IMR-90 (cell line): ENCODE measurements around the gene RIC3. TPM values are rescaled to one million over a fixed set of nuclear protein-coding genes. Genes with fewer than 3 reads are reported as not detected.

ENCODE experiments used
- ATAC-seq: fragments of 200-7000 bp; cut with Tn5 transposase; 2 replicates; pipeline ENCODE4 v1.9.1; 2020; ENCODE audit warnings: low read depth, mild to moderate bottlenecking, moderate library complexity
- BruUV-seq: library from RNA; stranded (reverse); fragments of 400-500 nt; replicated peaks from 2 replicates; lab custom pipeline; 2021; lab: Mats Ljungman, UMichigan
- CTCF ChIA-PET: fragments of 300-600 bp; formaldehyde crosslinking; extraction: SDS; loops from one replicate; lab custom pipeline; 2021; ENCODE audit warnings: antibody characterized with exemption; lab: Yijun Ruan, JAX
- POLR2A ChIA-PET: fragments of 300-600 bp; sonication (Branson Sonifier 250); formaldehyde crosslinking; loops from one replicate; lab custom pipeline; 2022; ENCODE audit warnings: antibody characterized with exemption; ENCODE audit not compliant: unreplicated experiment; lab: Charles Lee
- DNase-seq: peaks from one replicate; pipeline ENCODE4 v3.0.0; 2013
- H2AFZ ChIP-seq: replicated peaks from 2 replicates; pipeline ENCODE3; 2013; ENCODE audit warnings: low read length, mild to moderate bottlenecking; ENCODE audit not compliant: poor library complexity
- H2AK5ac ChIP-seq: 2 replicates; pipeline ENCODE4 v1.6.1; 2013; ENCODE audit warnings: low read depth, low read length, inconsistent platforms
- H2AK9ac ChIP-seq: replicated peaks from 2 replicates; pipeline ENCODE3; 2013; ENCODE audit warnings: mild to moderate bottlenecking, low read depth, low read length, moderate library complexity; ENCODE audit not compliant: poor library complexity
- H2BK120ac ChIP-seq: 2 replicates; pipeline ENCODE4 v1.6.1; 2013; ENCODE audit warnings: low read depth, low read length, inconsistent platforms
- H2BK15ac ChIP-seq: 3 replicates; pipeline ENCODE4 v1.6.1; 2013; ENCODE audit warnings: low read depth, low read length, inconsistent platforms
- H2BK20ac ChIP-seq: 2 replicates; pipeline ENCODE4 v1.6.1; 2013; ENCODE audit warnings: low read depth, mild to moderate bottlenecking, inconsistent platforms, low read length, moderate library complexity
- H2BK5ac ChIP-seq: 2 replicates; pipeline ENCODE4 v1.6.1; 2013; ENCODE audit warnings: mild to moderate bottlenecking, low read depth, low read length, inconsistent platforms; ENCODE audit not compliant: poor library complexity, severe bottlenecking
- H3K14ac ChIP-seq: replicated peaks from 2 replicates; pipeline ENCODE4 v1.6.1; 2013; ENCODE audit warnings: low read depth, low read length, inconsistent platforms
- H3K18ac ChIP-seq: 2 replicates; pipeline ENCODE4 v1.6.1; 2013; ENCODE audit warnings: low read depth, low read length, control low read depth
- H3K23ac ChIP-seq: 2 replicates; pipeline ENCODE4 v1.6.1; 2013; ENCODE audit warnings: low read depth, low read length, inconsistent platforms
- H3K27ac ChIP-seq: 2 replicates; pipeline ENCODE4 v1.5.1; 2013; ENCODE audit warnings: mild to moderate bottlenecking, control low read depth, low read length; ENCODE audit not compliant: insufficient read depth
- H3K27me3 ChIP-seq: 2 replicates; pipeline ENCODE4 v1.6.1; 2013; ENCODE audit warnings: low read length; ENCODE audit not compliant: control insufficient read depth, insufficient read depth
- H3K36me3 ChIP-seq: 2 replicates; pipeline ENCODE4 v1.6.1; 2013; ENCODE audit warnings: low read length, mixed read lengths; ENCODE audit not compliant: control insufficient read depth, insufficient read depth
- H3K4ac ChIP-seq: 2 replicates; pipeline ENCODE4 v1.6.1; 2013; ENCODE audit warnings: low read depth, low read length, inconsistent platforms
- H3K4me1 ChIP-seq: 2 replicates; pipeline ENCODE4 v1.6.1; 2013; ENCODE audit warnings: low read length, mixed read lengths; ENCODE audit not compliant: control insufficient read depth, insufficient read depth
- H3K4me2 ChIP-seq: 2 replicates; pipeline ENCODE4 v1.6.1; 2013; ENCODE audit warnings: low read depth, mild to moderate bottlenecking, control low read depth, low read length, moderate library complexity
- H3K4me3 ChIP-seq: 2 replicates; pipeline ENCODE4 v1.5.1; 2013; ENCODE audit warnings: low read depth, mild to moderate bottlenecking, control low read depth, low read length, moderate library complexity; ENCODE audit not compliant: insufficient read depth
- H3K56ac ChIP-seq: 2 replicates; pipeline ENCODE4 v1.6.1; 2013; ENCODE audit warnings: low read length, inconsistent platforms; ENCODE audit not compliant: insufficient read depth; ENCODE audit errors: extremely low read depth
- H3K79me1 ChIP-seq, 2 experiments: 2 replicates each; pipeline ENCODE4 v1.6.1; 2013; ENCODE audit warnings: low read length in 2 of 2, inconsistent platforms in 1 of 2, low read depth in 1 of 2
- H3K9ac ChIP-seq: 2 replicates; pipeline ENCODE4 v1.6.1; 2013; ENCODE audit warnings: low read depth, low read length, control low read depth
- H3K9me1 ChIP-seq: 2 replicates; pipeline ENCODE4 v1.6.1; 2013; ENCODE audit warnings: low read length, inconsistent platforms; ENCODE audit not compliant: insufficient read depth
- H3K9me3 ChIP-seq: 2 replicates; pipeline ENCODE4 v1.6.1; 2013; ENCODE audit warnings: low read length; ENCODE audit not compliant: control insufficient read depth, insufficient read depth
- H4K20me1 ChIP-seq: 2 replicates; pipeline ENCODE4 v1.6.1; 2013; ENCODE audit warnings: low read length, inconsistent platforms; ENCODE audit not compliant: insufficient read depth
- H4K5ac ChIP-seq: 2 replicates; pipeline ENCODE4 v1.6.1; 2013; ENCODE audit warnings: mild to moderate bottlenecking, low read depth, low read length, control low read depth
- H4K8ac ChIP-seq, 2 experiments: 2 replicates each; pipeline ENCODE4 v1.6.1; 2013; ENCODE audit warnings: low read depth in 2 of 2, low read length in 2 of 2, control low read depth in 1 of 2, inconsistent platforms in 1 of 2
- H4K91ac ChIP-seq: 2 replicates; pipeline ENCODE4 v1.6.1; 2013; ENCODE audit warnings: low read depth, low read length, inconsistent platforms; ENCODE audit not compliant: insufficient read depth
- BHLHE40 ChIP-seq: fragments of 150-350 bp; IDR thresholded peaks from 2 replicates; pipeline ENCODE4 v1.6.1; 2016; ENCODE audit warnings: mild to moderate bottlenecking, low read depth, low read length
- CHD1 ChIP-seq: IDR thresholded peaks from 2 replicates; pipeline ENCODE4 v1.6.1; 2012; ENCODE audit warnings: low read depth, low read length, improper control_type of control experiment
- ELK1 ChIP-seq: fragments of 150-350 bp; IDR thresholded peaks from 2 replicates; pipeline ENCODE4 v1.6.1; 2016; ENCODE audit warnings: low read depth, mild to moderate bottlenecking, low read length, moderate library complexity, borderline replicate concordance
- MAFK ChIP-seq: IDR thresholded peaks from 2 replicates; pipeline ENCODE4 v1.6.1; 2012; ENCODE audit warnings: low read depth, low read length, improper control_type of control experiment
- MAZ ChIP-seq: IDR thresholded peaks from 2 replicates; pipeline ENCODE4 v1.6.1; 2012; ENCODE audit warnings: low read depth, mild to moderate bottlenecking, low read length, improper control_type of control experiment, moderate library complexity, borderline replicate concordance
- MXI1 ChIP-seq: IDR thresholded peaks from 2 replicates; pipeline ENCODE4 v1.6.1; 2012; ENCODE audit warnings: low read depth, mild to moderate bottlenecking, low read length, moderate library complexity, borderline replicate concordance
- RAD21 ChIP-seq: IDR thresholded peaks from 2 replicates; pipeline ENCODE4 v1.6.1; 2012; ENCODE audit warnings: low read length, improper control_type of control experiment
- RCOR1 ChIP-seq: IDR thresholded peaks from 2 replicates; pipeline ENCODE4 v1.6.1; 2012; ENCODE audit warnings: mild to moderate bottlenecking, low read length, improper control_type of control experiment; ENCODE audit not compliant: insufficient replicate concordance
- RFX5 ChIP-seq: IDR thresholded peaks from 2 replicates; pipeline ENCODE4 v1.8.0; 2012; ENCODE audit warnings: low read depth, mild to moderate bottlenecking, low read length, moderate library complexity
- SMC3 ChIP-seq: fragments of 150-350 bp; IDR thresholded peaks from 2 replicates; pipeline ENCODE4 v1.6.1; 2016; ENCODE audit warnings: low read depth, mild to moderate bottlenecking, antibody characterized with exemption, low read length, moderate library complexity
- WGBS, 2 experiments: methylation state at CpG; one replicate each; pipeline versions ENCODE4 v1.1.5 to v1.1.7; 2013; ENCODE audit warnings: missing lambda C conversion rate in 2 of 2; ENCODE audit not compliant: insufficient read length in 1 of 2; ENCODE audit errors: extremely low coverage in 2 of 2; 5-methylcytosine and 5-hydroxymethylcytosine counted together
- dilution Hi-C: fragments of 300-500 bp; cut with HindIII; formaldehyde crosslinking; loops from one replicate; pipeline ENCODE4 v1.14.3; 2018; ENCODE audit warnings: low sequenced_read_pairs; ENCODE audit not compliant: unreplicated experiment
- in situ Hi-C: fragments of 300-500 bp; cut with MboI; formaldehyde crosslinking; loops from 3 replicates; pipeline ENCODE4 v1.14.3; 2019; ENCODE audit warnings: low sequenced_read_pairs, inconsistent platforms, mixed read lengths
- intact Hi-C: fragments of 100-400 bp; cut with micrococcal nuclease; formaldehyde crosslinking; loops from 2 replicates; pipeline ENCODE4 v1.10.0; 2022
- polyA plus RNA-seq, 3 experiments: library from polyadenylated mRNA; depleted of rRNA; stranded (reverse); fragments of >200 nt; gene quantifications; 2 replicates each; pipeline ENCODE4 v1.2.3, GENCODE V29; 2012; ENCODE audit warnings: low replicate concordance in 1 of 3
- total RNA-seq: library from RNA; depleted of rRNA; stranded (reverse); fragments of >200 nt; gene quantifications from 2 replicates; pipeline ENCODE4 v1.2.3, GENCODE V29; 2012
- TF ChIP-seq, protein P1 (sequence below): fragments of 150-350 bp; IDR thresholded peaks from 2 replicates; pipeline ENCODE4 v1.6.1; 2017; ENCODE audit warnings: mild to moderate bottlenecking, antibody characterized with exemption, low read length, low read depth

Gene RIC3
- total and polyA plus RNA-seq, 2 of the 4 experiments (the other 2 are of a cell fraction), result not detected

- no peak for TF ChIP-seq ELK1
Measured at GRCh38 chr11:8202516-8203413, 33.9 kb upstream of the RIC3 start (continued).

- H3K4me2 ChIP-seq, result no peak overlapping the region
- in situ Hi-C loops (no loop called here), intact Hi-C loops (no loop called here), dilution Hi-C loops (no loop called here)
- peaks cover 19% of the 10 kb centered on the region for H3K27me3 ChIP-seq
- WGBS, 2 experiments, result no CpG with 5 or more reads among the region's 4 CpGs
- no peaks in the 10 kb centered on the region for H3K9me1 ChIP-seq
- H3K9me3 ChIP-seq, result no peaks in the 10 kb centered on the region
- H2AFZ ChIP-seq, result no peak overlapping the region
- no peak overlapping the region for H2BK5ac ChIP-seq
- H2AK9ac ChIP-seq, result no peak overlapping the region
- no peak overlapping the region for H3K14ac ChIP-seq
- no peak overlapping the region for H2BK120ac ChIP-seq
- H3K4me3 ChIP-seq, result no peak overlapping the region
- ATAC-seq, result no peak
- H2BK15ac ChIP-seq, result no peak overlapping the region
- no peak overlapping the region for H4K91ac ChIP-seq
- H3K9ac ChIP-seq, result no peak overlapping the region
- no peak overlapping the region for H3K4ac ChIP-seq
- CTCF ChIA-PET, result interaction anchor here (1.0 kb wide), 1 partner anchor 9 kb away, joined by 5 read pairs; no protein-coding TSS in a partner anchor
- H2BK20ac ChIP-seq, result no peak overlapping the region
- no peak overlapping the region for H4K8ac ChIP-seq
- no peaks in the 10 kb centered on the region for H3K4me1 ChIP-seq
- no TSS peak for BruUV-seq
- H3K79me1 ChIP-seq, result no peaks in the 10 kb centered on the region
- H4K5ac ChIP-seq, result no peak overlapping the region
- TF ChIP-seq RCOR1 (no peak), SMC3 (no peak), RAD21 (no peak), BHLHE40 (no peak), MXI1 (no peak), MAZ (no peak), MAFK (no peak), CHD1 (no peak), RFX5 (no peak)
- TF ChIP-seq, protein P1, sequence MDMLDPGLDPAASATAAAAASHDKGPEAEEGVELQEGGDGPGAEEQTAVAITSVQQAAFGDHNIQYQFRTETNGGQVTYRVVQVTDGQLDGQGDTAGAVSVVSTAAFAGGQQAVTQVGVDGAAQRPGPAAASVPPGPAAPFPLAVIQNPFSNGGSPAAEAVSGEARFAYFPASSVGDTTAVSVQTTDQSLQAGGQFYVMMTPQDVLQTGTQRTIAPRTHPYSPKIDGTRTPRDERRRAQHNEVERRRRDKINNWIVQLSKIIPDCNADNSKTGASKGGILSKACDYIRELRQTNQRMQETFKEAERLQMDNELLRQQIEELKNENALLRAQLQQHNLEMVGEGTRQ, result no peak
- H3K23ac ChIP-seq, result no peak overlapping the region
- no peak overlapping the region for H2AK5ac ChIP-seq
- no peak overlapping the region for H3K27ac ChIP-seq
- no peak overlapping the region for H3K56ac ChIP-seq
- POLR2A ChIA-PET, result no interaction called here
- no peak overlapping the region for H3K18ac ChIP-seq
- H3K36me3 ChIP-seq, result no peaks in the 10 kb centered on the region
- H4K20me1 ChIP-seq, result no peaks in the 10 kb centered on the region
- DNase-seq, result no peak
Measured at GRCh38 chr11:8201644-8202365, 33.0 kb upstream of the RIC3 start.
